ENCODE measurements around the gene FHIT. TPM values are rescaled to one million over a fixed set of nuclear protein-coding genes. Genes with fewer than 3 reads are reported as not detected.
"Not testable (repeated sequence)": the region's sequence is repeated elsewhere in the genome, so short reads cannot be mapped to it uniquely, and the experiment has no call there.

The FHIT gene
- polyA plus RNA-seq, 1 of the 3 experiments (the other 2 are of a cell fraction): 0.41 TPM

GRCh38 chr3:59803268-59803667 lies 1448.0 kb downstream of the FHIT start (continued):
- TF ChIP-seq, protein P1, sequence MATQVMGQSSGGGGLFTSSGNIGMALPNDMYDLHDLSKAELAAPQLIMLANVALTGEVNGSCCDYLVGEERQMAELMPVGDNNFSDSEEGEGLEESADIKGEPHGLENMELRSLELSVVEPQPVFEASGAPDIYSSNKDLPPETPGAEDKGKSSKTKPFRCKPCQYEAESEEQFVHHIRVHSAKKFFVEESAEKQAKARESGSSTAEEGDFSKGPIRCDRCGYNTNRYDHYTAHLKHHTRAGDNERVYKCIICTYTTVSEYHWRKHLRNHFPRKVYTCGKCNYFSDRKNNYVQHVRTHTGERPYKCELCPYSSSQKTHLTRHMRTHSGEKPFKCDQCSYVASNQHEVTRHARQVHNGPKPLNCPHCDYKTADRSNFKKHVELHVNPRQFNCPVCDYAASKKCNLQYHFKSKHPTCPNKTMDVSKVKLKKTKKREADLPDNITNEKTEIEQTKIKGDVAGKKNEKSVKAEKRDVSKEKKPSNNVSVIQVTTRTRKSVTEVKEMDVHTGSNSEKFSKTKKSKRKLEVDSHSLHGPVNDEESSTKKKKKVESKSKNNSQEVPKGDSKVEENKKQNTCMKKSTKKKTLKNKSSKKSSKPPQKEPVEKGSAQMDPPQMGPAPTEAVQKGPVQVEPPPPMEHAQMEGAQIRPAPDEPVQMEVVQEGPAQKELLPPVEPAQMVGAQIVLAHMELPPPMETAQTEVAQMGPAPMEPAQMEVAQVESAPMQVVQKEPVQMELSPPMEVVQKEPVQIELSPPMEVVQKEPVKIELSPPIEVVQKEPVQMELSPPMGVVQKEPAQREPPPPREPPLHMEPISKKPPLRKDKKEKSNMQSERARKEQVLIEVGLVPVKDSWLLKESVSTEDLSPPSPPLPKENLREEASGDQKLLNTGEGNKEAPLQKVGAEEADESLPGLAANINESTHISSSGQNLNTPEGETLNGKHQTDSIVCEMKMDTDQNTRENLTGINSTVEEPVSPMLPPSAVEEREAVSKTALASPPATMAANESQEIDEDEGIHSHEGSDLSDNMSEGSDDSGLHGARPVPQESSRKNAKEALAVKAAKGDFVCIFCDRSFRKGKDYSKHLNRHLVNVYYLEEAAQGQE (IDR thresholded peaks at IDR 0.05; ENCODE audit: low read depth, low read length): no peak

DNA sequence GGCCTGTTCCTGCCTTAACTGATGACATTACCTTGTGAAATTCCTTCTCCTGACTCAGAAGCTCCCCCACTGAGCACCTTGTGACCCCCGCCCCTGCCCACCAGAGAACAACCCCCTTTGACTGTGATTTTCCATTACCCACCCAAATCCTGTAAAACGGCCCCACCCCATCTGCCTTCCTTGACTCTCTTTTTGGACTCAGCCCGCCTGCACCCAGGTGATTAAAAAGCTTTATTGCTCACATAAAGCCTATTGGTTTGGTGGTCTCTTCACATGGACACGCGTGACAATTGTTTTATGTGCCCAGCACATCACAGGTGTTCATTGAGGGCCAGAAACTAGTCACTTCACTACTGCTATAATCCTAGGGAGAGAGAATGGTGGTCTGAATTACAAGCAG lies 1448.8 kb downstream of the FHIT start:
- 55% methylated on average over 5 of the region's 5 CpGs for WGBS (ENCODE audit: low lambda C conversion rate)
- CTCF ChIA-PET; H3K9me2 ChIP-seq; H3K36me3 ChIP-seq (replicated peaks in 1 of 2; ENCODE audit: control insufficient read depth in 1 of 2, insufficient read depth in 2 of 2, low read length in 1 of 2); H3K9ac ChIP-seq; H3K27me3 ChIP-seq (ENCODE audit: insufficient read depth); POLR2A ChIA-PET; H2AFZ ChIP-seq (ENCODE audit: low read depth); H3K27ac ChIP-seq (ENCODE audit: low read depth in 2 of 2, low read length in 1 of 2); H3K4me3 ChIP-seq (ENCODE audit: low read depth in 2 of 2, low read length in 1 of 2); H3F3A ChIP-seq (replicated peaks; ENCODE audit: insufficient read depth); H3K79me2 ChIP-seq (ENCODE audit: insufficient read depth); H4K20me1 ChIP-seq (ENCODE audit: insufficient read depth); H3K4me1 ChIP-seq (ENCODE audit: control insufficient read depth in 1 of 2, insufficient read depth in 2 of 2, low read depth in 1 of 2, low read length in 1 of 2); H3K9me3 ChIP-seq; DNase-seq; H3K4me2 ChIP-seq: not testable (repeated sequence)

GRCh38 chr3:59802045-59802444 lies 1449.2 kb downstream of the FHIT start:
- Histone ChIP-seq H3K9ac (no peak overlapping the region), H2AFZ (ENCODE audit: low read depth) (no peak overlapping the region), H3K9me2 (no peaks in the 10 kb centered on the region), H3F3A (replicated peaks; ENCODE audit: insufficient read depth) (no peaks in the 10 kb centered on the region), H3K27me3 (ENCODE audit: insufficient read depth) (no peaks in the 10 kb centered on the region), H3K4me2 (no peak overlapping the region), H3K4me1 (ENCODE audit: control insufficient read depth in 1 of 2, insufficient read depth in 2 of 2, low read depth in 1 of 2, low read length in 1 of 2) (no peaks in the 10 kb centered on the region; a peak in 1 of 4 replicates), H3K27ac (ENCODE audit: low read depth in 2 of 2, low read length in 1 of 2) (no peak overlapping the region), H3K79me2 (ENCODE audit: insufficient read depth) (no peaks in the 10 kb centered on the region), H3K36me3 (replicated peaks in 1 of 2; ENCODE audit: control insufficient read depth in 1 of 2, insufficient read depth in 2 of 2, low read length in 1 of 2) (no peaks in the 10 kb centered on the region), H4K20me1 (ENCODE audit: insufficient read depth) (no peaks in the 10 kb centered on the region), H3K9me3 (no peaks in the 10 kb centered on the region), H3K4me3 (ENCODE audit: low read depth in 2 of 2, low read length in 1 of 2) (no peak overlapping the region)
- ChIA-PET POLR2A (no interaction called here), CTCF (no interaction called here)
- DNase-seq: no peak
- 66% methylated on average over 2 of the region's 2 CpGs for WGBS (ENCODE audit: low lambda C conversion rate)
- TF ChIP-seq CHD2 (IDR thresholded peaks at IDR 0.05; ENCODE audit: low read length, partially characterized antibody) (no peak), USF2 (IDR thresholded peaks at IDR 0.05; ENCODE audit: borderline replicate concordance, low read depth, low read length) (no peak), TCF12 (IDR thresholded peaks at IDR 0.05) (no peak), MAX (IDR thresholded peaks at IDR 0.05; ENCODE audit: low read depth) (no peak)
